HTR-8/SVneo (cell line): ENCODE measurements around the gene FAM149B1.

Source experiments
- DNase-seq: peaks from one replicate; pipeline ENCODE4 v3.0.0; 2011; ENCODE audit warnings: low spot score, mixed read lengths; ENCODE audit not compliant: insufficient read length
- FAIRE-seq: peaks from 2 replicates; lab custom pipeline; 2011; peaks lifted over from hg19 to GRCh38; lab: Jason Lieb, UNC

Gene FAM149B1

GRCh38 chr10:73169320-73169719 lies 1.4 kb downstream of the FAM149B1 start:
- DNase-seq (no peak), FAIRE-seq (no peak)

GRCh38 chr10:73172867-73173266 lies 4.9 kb downstream of the FAM149B1 start:
- FAIRE-seq: no peak
- DNase-seq: no peak

GRCh38 chr10:73174148-73174925 lies 6.4 kb downstream of the FAM149B1 start:
- FAIRE-seq: no peak
- no peak for DNase-seq

GRCh38 chr10:73182568-73182967 lies 14.6 kb downstream of the FAM149B1 start:
- no peak for FAIRE-seq
- DNase-seq: no peak

GRCh38 chr10:73183667-73184281 lies 15.9 kb downstream of the FAM149B1 start:
- DNase-seq (no peak), FAIRE-seq (no peak)

- no peak for FAIRE-seq
- no peak for DNase-seq
Measured at GRCh38 chr10:73186266-73186665, 18.3 kb downstream of the FAM149B1 start.

GRCh38 chr10:73190188-73190587 lies 22.3 kb downstream of the FAM149B1 start:
- DNase-seq: no peak
- no peak for FAIRE-seq

GRCh38 chr10:73205081-73205480 lies 37.2 kb downstream of the FAM149B1 start:
- no peak for DNase-seq
- FAIRE-seq: no peak

- DNase-seq (no peak), FAIRE-seq (no peak)
Measured at GRCh38 chr10:73205890-73206289, 38.0 kb downstream of the FAM149B1 start.

- DNase-seq (no peak), FAIRE-seq (no peak)
Measured at GRCh38 chr10:73206385-73206784, 38.5 kb downstream of the FAM149B1 start.

- DNase-seq (no peak), FAIRE-seq (no peak)
Measured at GRCh38 chr10:73207883-73208282, 40.0 kb downstream of the FAM149B1 start.

- DNase-seq (no peak), FAIRE-seq (no peak)
Measured at GRCh38 chr10:73209705-73210104, 41.8 kb downstream of the FAM149B1 start.

- DNase-seq (no peak), FAIRE-seq (no peak)
Measured at GRCh38 chr10:73210395-73211105, 42.6 kb downstream of the FAM149B1 start.

GRCh38 chr10:73211106-73211811 lies 43.3 kb downstream of the FAM149B1 start:
- DNase-seq: no peak
- FAIRE-seq: no peak

- FAIRE-seq (no peak), DNase-seq (no peak)
Measured at GRCh38 chr10:73215749-73216148, 47.8 kb downstream of the FAM149B1 start.

- FAIRE-seq: no peak
Measured at GRCh38 chr10:73217628-73218027, 49.7 kb downstream of the FAM149B1 start.

GRCh38 chr10:73218431-73219191 lies 50.7 kb downstream of the FAM149B1 start:
- DNase-seq (peak; percentile 26), FAIRE-seq (no peak)

More at GRCh38 chr10:73217628-73218027, 49.7 kb downstream of the FAM149B1 start:
- DNase-seq: no peak

GRCh38 chr10:73219384-73219783 lies 51.5 kb downstream of the FAM149B1 start:
- no peak for FAIRE-seq
- no peak for DNase-seq

- DNase-seq: no peak
- no peak for FAIRE-seq
Measured at GRCh38 chr10:73220989-73221388, 53.1 kb downstream of the FAM149B1 start.

- DNase-seq: no peak
- no peak for FAIRE-seq
Measured at GRCh38 chr10:73225518-73225917, 57.6 kb downstream of the FAM149B1 start.
